Measurements from ENCODE around the gene SF3B1. TPM values are rescaled to one million over a fixed set of nuclear protein-coding genes. Genes with fewer than 3 reads are reported as not detected.
A peak's percentile ranks its signal among the peaks of the same experiment; 100 is the strongest.
"Not testable (repeated sequence)": the region's sequence is repeated elsewhere in the genome, so short reads cannot be mapped to it uniquely, and the experiment has no call there.

Gene SF3B1
- total RNA-seq, 1 donor from 2014 or later, result 132 TPM

DNA sequence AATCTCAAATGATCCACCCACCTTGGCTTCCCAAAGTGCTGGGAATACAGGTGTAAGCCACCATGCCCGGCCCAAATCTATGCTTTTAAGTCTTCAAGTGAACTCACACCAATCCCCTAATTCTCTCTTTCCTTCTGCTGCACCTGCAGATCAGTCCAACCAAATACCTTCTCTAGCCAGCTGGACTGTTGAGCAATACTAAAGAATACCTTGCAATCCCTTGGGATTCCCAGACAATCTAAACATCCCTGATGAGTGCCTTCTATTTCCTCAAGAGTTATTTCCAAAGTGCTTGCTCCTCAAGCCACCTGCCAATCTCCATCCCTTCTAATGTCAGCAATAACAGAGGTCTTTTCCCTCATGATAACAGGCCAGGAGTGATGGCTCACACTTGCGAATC lies 48.6 kb downstream of the SF3B1 start:
- ATAC-seq, result no peak
- intact Hi-C loops (cut with micrococcal nuclease), result no loop called here
- DNase-seq, result no peak

DNA sequence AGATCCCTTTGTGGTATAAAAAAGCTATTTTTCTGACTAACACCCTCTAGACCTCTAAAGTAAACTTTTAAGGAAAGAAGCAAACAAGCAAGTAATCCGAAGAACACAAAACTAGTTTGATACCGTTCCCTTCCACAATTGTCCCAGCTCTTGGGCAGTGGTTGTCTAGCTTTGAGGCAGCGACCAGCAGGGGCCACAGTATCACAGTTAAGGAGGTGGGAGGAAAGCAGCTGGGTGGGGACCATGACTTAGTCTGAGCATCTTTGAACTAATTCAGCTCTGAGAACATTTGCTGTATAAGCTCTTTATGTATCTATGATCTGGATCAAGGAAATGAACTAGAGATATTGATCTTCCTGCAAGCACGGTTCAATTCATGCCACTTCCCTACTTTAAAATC lies 51.0 kb downstream of the SF3B1 start:
- ATAC-seq (no peak), DNase-seq (no peak)
- intact Hi-C loops (cut with micrococcal nuclease), result no loop called here

DNA sequence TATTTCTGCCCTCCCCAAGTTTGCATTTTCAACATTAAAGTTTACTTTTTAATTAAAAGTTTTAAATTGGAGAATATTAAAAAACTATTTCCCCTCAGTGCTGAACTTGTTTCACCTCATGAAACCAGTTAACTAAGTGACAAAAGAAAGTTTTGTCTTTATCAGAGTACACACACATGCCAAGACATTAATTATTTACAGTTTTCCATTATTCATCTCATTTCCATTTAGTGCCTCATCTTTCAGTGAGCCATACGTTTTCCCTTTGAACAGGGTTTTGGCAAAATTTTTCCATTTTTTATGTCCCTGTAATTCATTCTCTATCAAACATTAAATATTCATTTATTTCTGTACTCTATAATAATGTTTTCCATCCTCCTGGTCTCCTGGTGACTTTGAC lies 53.2 kb downstream of the SF3B1 start:
- DNase-seq, result no peak
- ATAC-seq, result no peak
- intact Hi-C loops (cut with micrococcal nuclease), result no loop called here

DNA sequence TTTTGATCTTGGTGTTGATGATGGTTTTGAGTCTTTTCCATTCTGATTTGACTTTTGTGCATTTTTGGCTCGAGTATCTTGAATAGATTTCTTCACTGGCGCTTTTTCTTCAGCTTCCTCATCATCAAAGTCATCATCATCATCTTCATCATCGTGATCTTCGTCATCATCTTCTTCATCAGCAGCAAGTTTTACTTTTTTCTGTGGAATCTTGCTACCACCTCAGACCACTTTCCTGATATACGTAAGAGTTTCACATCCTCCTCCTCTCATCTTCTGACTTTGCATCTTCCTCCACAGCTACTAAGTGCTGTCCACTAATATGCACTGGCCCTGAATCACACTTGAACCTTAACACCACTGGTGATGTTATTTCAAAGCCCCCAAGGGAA lies 54.9 kb downstream of the SF3B1 start:
- intact Hi-C loops (cut with micrococcal nuclease), result loop anchor here (5.0 to 10.0 kb wide), 2 partner anchors 185 to 268 kb away; no protein-coding TSS in a partner anchor
- ATAC-seq, DNase-seq: not testable (repeated sequence)

DNA sequence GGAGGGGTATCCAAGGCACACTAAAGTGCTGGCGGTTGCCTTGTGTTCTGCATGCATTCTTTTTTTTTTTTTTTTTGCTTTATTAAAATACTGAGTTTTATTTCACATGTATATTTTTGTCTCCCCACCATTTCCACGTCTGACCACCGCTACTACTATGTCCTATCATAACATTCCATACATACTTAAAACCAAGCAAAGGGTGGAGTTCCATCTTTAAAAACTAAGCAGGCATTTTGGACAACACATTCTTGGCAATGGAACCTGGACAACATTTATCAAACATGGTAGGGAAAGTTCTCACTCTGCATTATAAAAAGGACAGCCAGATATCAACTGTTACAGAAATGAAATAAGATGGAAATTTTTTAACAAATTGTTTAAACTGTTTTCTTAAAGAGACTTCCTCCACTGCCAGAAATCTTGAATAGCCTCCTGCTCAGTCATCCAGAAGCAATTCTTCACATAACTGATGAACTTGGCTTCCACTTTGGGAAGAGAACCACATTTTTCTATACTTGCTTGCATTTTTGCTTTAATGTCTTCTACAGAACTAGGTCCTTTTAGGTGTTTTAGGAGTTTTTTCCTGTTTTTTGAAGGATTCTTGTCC lies 55.4 kb downstream of the SF3B1 start:
- DNase-seq, ATAC-seq: not testable (repeated sequence)
- intact Hi-C loops (cut with micrococcal nuclease), result loop anchor here (5.0 to 10.0 kb wide), 2 partner anchors 185 to 267 kb away; no protein-coding TSS in a partner anchor

DNA sequence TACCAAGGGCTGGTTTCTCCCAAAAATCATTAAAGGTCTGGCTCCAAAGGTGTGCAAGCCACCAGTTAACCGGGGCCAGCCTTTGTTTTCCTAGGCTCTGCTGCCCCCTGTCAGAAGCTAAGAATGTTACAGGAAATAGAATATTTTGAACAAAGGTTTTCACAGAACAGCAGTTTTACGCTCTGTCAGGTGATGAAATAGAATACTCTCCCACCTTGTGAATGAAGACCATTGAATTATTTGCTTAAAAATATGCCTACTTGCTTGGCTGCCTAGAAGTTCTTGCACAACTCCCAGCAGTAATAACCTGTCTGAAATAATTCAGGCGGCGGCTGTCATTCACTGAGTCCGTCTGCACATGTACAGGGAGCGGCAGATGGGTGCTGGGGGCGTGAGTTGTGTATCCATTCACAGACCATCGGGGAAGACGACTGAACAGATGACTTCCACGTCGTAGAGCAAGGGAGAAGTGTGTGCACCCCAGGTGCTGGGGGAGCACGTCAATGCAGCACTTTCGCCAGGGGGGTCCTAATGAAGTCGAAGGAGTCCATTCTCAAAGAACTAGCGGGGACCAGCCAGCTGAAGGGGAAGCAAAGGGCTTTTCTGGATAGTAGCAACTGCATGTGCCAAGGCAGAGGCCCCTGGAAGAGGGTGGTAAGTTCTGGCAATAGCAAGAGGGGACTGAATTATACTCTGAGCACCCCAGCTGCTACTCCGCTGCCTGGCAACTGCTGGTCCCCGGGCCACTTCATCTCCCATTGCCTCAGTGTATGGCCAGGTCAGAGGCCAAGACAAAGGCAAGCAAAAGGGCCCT lies 56.1 kb downstream of the SF3B1 start:
- ATAC-seq, result peak; percentile 68
- intact Hi-C loops (cut with micrococcal nuclease), result loop anchor here (5.0 to 10.0 kb wide), 2 partner anchors 184 to 266 kb away; no protein-coding TSS in a partner anchor
- DNase-seq, result no peak

DNA sequence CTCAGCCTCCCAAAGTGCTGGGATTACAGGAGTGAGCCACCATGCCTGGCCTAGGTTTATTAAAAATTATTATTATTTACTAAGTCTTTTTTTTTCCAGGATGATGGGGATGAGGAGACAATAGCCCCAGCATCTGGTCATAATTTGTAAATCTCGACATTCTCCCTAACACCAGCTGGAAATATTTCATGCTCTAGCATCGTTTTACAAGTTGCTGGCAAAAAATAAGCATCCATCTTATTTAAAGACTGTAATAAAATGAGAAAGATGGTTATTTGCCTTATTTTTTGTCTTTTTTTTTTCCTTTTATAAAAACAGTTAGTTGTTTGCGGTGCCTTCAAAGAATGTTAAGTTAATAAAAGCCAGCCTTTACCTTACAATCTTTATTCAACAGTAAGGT lies 56.7 kb downstream of the SF3B1 start:
- intact Hi-C loops (cut with micrococcal nuclease), result loop anchor here (5.0 to 10.0 kb wide), 2 partner anchors 183 to 266 kb away; no protein-coding TSS in a partner anchor
- ATAC-seq, result no peak

DNA sequence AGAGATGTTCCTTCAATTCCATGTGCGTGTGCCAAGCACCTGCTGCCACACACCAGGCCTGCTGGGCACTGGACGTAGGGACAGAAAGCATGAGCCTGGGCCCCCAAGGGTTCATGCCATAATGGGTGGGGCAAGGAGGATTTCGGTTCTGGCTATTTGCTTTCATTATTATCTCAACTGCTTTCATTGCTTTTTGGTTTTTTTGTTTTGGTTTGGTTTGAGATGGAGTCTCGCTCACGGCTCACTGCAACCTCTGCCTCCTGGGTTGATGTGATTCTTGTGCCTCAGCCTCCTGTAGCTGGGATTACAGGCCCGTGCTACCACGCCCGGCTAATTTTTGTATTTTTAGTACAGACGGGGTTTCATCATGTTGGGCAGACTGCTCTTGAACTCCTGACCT lies 57.2 kb downstream of the SF3B1 start:
- ATAC-seq (no peak), DNase-seq (no peak)
- intact Hi-C loops (cut with micrococcal nuclease), result loop anchor here (5.0 to 10.0 kb wide), 2 partner anchors 183 to 265 kb away; no protein-coding TSS in a partner anchor

More for the DNA sequence above, 56.7 kb downstream of the SF3B1 start:
- no peak for DNase-seq

DNA sequence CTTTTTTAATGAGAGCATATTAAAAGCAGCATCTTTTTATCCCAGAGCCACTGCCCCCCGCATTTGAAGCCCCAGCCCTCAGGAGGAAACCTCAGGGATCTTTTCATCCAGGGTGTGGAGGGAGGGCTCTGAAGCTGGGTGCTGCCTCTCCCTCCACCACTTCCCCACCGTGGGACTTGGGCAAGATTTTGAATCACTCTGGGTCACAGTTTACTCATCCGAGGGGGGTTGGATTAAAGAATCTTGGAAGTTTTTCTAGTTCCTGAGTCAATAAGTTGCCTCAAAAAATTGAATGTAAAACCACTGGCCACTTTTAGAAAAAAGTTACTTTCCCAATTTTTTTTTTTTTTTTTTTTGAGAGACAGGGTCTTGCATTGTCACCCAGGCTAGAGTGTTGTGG lies 62.2 kb downstream of the SF3B1 start:
- intact Hi-C loops (cut with micrococcal nuclease), result loop anchor here (10.0 kb wide), 1 partner anchor 178 kb away; no protein-coding TSS in a partner anchor
- ATAC-seq, result no peak
- no peak for DNase-seq

DNA sequence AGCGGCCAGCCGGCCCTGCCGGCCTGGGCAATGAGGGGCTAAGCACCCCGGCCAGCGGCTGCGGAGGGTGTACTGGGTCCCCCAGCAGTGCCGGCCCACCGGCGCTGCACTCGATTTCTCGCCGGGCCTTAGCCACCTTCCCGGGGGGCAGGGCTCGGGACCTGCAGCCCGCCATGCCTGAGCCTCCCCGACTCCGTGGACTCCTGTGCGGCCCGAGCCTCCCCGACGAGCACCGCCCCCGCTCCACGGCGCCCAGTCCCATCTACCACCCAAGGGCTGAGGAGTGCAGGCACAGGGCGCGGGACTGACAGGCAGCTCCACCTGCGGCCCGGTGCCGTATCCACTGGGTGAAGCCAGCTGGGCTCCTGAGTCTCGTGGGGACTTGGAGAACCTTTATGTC lies 64.2 kb downstream of the SF3B1 start:
- not testable (repeated sequence) for DNase-seq, ATAC-seq
- intact Hi-C loops (cut with micrococcal nuclease), result loop anchor here (10.0 kb wide), 1 partner anchor 176 kb away; no protein-coding TSS in a partner anchor

DNA sequence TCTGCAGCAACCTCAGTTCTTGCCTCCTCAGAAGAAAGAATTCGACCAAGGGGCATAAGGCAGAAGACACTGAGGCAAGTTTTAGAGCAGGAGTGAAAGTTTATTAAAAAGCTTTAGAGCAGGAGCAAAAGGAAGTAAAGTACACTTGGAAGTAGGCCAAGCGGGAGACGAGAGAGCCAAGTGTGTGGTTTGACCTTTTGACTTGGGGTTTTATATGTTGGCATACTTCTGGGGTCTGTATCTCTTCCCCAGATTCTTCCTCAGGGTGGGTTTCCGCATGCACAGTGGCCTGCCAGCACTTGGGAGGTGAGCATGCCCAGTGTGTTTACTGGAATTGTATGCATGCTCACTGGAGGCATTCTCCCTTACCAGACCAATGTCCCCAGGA lies 64.9 kb downstream of the SF3B1 start:
- no peak for ATAC-seq
- intact Hi-C loops (cut with micrococcal nuclease), result loop anchor here (10.0 kb wide), 1 partner anchor 175 kb away; no protein-coding TSS in a partner anchor
- DNase-seq, result no peak

DNA sequence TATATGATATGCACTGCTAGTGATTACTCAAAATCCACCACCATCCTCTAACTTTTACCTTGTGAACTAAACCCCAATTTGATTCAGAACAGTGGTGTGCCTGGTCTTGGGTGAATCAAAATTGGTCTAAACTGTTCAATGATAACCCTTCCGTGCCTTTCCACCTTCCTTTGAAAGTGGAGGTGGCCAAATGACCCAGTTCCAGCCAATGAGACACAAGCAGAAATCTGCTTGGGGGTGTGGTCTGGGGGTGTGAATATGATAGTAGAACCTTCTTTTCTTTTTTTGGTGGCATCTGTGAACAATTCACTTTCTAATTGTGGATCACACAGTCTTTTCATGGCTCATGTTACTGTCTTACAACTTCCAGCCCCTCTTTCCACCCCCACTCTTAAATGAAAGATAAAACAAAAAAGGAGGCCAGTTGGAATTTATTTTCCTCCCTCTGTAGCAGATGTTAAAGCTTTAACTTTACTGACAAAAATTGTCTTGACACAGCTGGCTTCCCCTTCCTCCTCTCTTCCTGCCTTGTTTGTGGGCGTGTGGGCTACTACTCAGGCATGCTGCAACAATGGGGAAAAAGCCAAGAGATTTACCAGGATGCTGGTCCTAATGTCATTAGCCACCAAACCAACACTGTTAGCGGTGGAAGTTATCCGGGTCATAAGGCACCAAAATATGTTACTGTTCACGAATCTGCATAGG lies 65.4 kb downstream of the SF3B1 start:
- intact Hi-C loops (cut with micrococcal nuclease), result no loop called here
- ATAC-seq, result no peak
- no peak for DNase-seq

DNA sequence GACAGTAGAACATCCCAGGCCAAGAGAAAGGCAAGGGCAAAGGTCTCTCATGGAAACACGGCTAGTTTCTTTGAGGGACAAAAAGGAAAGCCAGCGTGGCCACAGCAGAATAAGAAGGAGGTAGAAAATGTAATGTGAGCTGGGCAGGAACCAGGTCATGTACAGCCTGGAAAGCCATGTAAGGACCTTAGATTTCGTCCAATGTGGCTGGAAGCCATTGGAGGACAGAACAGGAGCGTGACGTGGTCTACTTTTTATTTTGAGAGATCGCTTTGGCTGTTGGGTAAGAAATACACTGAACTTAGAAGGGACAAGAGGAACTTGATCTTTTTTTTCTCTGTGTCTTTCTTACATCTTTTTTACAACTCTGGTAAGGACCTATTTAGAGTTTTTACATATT lies 66.4 kb downstream of the SF3B1 start:
- no peak for DNase-seq
- no peak for ATAC-seq
- intact Hi-C loops (cut with micrococcal nuclease), result no loop called here

DNA sequence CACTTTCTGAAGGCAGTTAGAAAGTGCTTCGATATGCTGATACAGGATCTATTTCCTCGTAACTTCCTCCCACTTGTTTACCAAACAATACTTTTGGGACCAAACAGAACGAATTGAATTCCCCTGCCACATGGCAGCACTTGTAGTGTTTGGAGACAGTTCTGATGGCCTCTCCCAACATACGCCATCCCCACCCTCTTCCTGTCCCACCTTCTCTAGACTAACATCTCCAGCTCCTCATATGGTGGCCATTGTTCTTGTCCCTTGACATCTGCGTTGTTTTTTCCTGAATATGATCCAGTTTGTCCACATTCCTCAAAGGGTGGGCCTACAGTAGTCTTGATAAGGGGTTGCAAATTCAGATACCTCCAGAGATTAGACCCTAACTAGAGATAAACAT lies 70.8 kb downstream of the SF3B1 start:
- ATAC-seq (no peak), DNase-seq (no peak)
- intact Hi-C loops (cut with micrococcal nuclease), result no loop called here

DNA sequence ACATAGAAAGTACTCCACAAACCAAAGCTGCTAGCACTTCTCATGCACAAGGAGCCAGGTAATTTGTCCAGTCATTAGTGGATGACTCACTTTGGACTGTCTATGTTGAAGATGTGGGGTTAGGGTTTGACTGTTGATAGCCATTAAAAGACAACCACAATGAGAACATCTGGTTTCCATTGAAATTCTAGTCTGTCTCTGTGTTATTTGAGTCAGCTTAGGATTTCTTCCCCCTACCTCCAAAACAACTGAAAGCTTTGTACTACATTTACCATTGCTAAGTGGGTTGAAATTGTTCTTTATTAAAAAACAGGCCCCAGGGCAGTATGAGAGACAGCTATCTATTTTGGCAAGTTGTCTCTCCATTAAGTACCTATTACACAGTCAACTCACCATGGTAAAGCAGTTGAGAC lies 74.1 kb downstream of the SF3B1 start:
- intact Hi-C loops (cut with micrococcal nuclease), result no loop called here
- no peak for ATAC-seq
- no peak for DNase-seq

DNA sequence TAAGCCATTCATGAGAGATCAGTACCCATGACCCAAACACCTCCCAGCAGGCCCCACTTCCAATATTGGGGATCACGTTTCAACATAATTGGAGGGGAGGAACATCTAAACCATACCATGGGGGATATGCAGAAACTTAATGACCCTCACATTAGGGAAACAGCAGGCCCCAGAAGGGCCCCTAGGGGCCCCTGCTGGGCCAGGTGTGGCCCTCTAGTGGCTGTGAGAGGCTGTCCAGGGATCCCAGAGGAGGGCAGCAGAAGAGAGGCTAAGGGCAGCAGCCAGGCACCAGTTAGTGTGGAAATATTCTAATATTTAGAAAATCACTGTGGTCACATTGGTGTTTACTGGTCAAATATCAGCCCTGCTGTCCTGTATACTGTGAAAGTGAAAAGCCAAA lies 75.0 kb downstream of the SF3B1 start:
- intact Hi-C loops (cut with micrococcal nuclease), result no loop called here
- DNase-seq (no peak), ATAC-seq (no peak)

DNA sequence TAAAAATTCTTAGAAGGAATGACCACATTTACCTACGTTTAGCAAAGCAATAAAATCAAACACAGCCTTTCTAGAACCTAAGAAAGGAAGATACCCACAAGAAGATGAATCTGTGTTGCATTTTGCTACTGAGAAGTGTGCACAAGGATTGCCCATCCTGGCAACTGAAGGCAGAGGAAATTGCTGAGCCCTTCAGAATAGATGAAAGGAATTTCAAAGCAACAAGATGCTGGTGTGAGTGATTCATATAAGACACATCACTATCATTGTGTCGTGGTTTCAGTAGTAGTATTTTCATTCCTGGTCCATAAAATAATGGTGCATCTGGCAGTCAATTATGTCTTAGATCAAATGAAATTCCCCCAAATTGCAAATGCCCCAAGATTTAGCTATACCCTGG lies 75.9 kb downstream of the SF3B1 start:
- ATAC-seq (no peak), DNase-seq (no peak)
- intact Hi-C loops (cut with micrococcal nuclease), result no loop called here

DNA sequence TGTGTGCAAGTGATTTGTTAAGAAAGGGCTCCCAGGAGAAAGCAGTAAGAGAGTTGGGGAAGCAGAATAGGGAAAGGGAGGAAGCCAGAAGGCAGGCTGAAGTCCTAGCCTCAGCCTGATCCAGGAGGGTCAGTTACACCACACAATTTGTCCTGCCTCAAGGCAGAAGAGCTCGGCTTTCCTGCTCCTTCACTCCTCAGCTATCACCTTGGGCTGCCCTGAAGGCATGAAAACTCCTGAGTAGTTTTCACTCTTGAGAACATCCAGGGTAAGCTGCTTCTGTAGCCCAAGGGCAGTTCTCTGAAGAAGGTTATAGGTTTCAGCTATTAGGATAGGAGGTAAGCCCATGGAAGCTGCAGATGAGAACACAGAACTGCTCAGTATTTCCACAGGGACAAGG lies 76.8 kb downstream of the SF3B1 start:
- intact Hi-C loops (cut with micrococcal nuclease), result no loop called here
- ATAC-seq (no peak), DNase-seq (no peak)

DNA sequence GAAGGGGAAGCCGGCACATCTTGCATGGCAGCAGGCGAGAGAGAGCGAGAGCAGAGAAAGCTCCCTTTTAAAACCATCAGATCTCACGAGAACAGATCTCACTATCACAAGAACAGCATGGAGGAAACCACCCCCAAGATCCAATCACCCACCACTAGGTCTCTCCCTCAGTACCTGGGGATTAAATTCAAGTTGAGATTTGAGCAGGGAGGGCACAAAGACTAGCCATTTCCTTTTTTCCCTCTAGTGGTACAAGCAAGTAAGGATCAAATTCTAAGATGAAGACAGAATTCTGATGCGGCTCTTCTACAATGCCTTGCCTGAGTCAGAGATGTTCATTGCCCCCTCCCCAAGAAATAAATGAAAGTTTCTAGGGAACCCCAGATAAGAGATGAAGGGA lies 78.7 kb downstream of the SF3B1 start:
- ATAC-seq (no peak), DNase-seq (no peak)
- intact Hi-C loops (cut with micrococcal nuclease), result no loop called here

DNA sequence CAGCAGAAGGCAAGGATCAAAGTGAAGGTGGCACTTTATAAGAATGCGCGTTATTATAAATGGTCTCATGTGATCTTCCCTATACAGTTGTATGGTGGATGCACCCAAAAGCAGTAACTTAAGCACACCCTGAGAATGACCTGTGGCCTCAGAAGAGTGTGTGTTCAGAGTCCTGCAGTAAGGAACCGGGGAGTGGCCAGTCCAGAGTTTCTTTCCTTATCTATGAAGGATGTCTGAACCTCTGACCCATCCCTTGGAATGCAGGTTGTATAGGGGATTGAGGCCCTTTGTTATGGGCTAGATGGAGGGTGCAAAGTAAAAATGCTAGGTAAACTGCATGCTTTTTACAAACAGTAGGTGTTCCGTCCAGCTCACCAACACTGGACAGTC lies 80.7 kb downstream of the SF3B1 start:
- intact Hi-C loops (cut with micrococcal nuclease), result no loop called here
- DNase-seq (no peak), ATAC-seq (no peak)

All from left ventricle myocardium superior (tissue), 1 donor.